MV-4-11 (cell line): ENCODE results near the gene NACA2.
A peak's percentile ranks its signal among the peaks of the same experiment; 100 is the strongest.
"Not testable (repeated sequence)": the region's sequence is repeated elsewhere in the genome, so short reads cannot be mapped to it uniquely, and the experiment has no call there.

Experiments
- DNase-seq: peaks from one replicate; lab custom pipeline; 2025; lab: John Stamatoyannopoulos, UW

Gene NACA2

GRCh38 chr17:61599608-61600007 is 8.6 kb upstream of the NACA2 start:
- no peak for DNase-seq

GRCh38 chr17:61598014-61598413 is 7.0 kb upstream of the NACA2 start:
- DNase-seq: no peak

- no peak for DNase-seq
Observed at GRCh38 chr17:61597607-61598006, 6.6 kb upstream of the NACA2 start.

- DNase-seq: no peak
Observed at GRCh38 chr17:61595418-61596186, 4.6 kb upstream of the NACA2 start.

GRCh38 chr17:61594294-61594825 is 3.3 kb upstream of the NACA2 start:
- DNase-seq: peak; percentile 47

GRCh38 chr17:61593426-61593825 is 2.4 kb upstream of the NACA2 start:
- DNase-seq: peak; percentile 4

- DNase-seq: no peak
Observed at GRCh38 chr17:61591930-61592329, 911 bp upstream of the NACA2 start.

- DNase-seq: no peak
Observed at GRCh38 chr17:61589990-61590389, 1.0 kb downstream of the NACA2 start.

GRCh38 chr17:61587807-61588660 is 3.0 kb downstream of the NACA2 start:
- no peak for DNase-seq

GRCh38 chr17:61587242-61587641 is 3.8 kb downstream of the NACA2 start:
- no peak for DNase-seq

GRCh38 chr17:61586622-61587021 is 4.4 kb downstream of the NACA2 start:
- DNase-seq: not testable (repeated sequence)

- DNase-seq: no peak
Observed at GRCh38 chr17:61586031-61586566, 4.9 kb downstream of the NACA2 start.

GRCh38 chr17:61584866-61585265 is 6.2 kb downstream of the NACA2 start:
- DNase-seq: no peak

- DNase-seq: no peak
Observed at GRCh38 chr17:61584266-61584665, 6.8 kb downstream of the NACA2 start.

GRCh38 chr17:61583660-61584264 is 7.3 kb downstream of the NACA2 start:
- DNase-seq: no peak

GRCh38 chr17:61583242-61583641 is 7.8 kb downstream of the NACA2 start:
- DNase-seq: peak; percentile 38

- DNase-seq: no peak
Observed at GRCh38 chr17:61582593-61582992, 8.4 kb downstream of the NACA2 start.

GRCh38 chr17:61581611-61582349 is 9.2 kb downstream of the NACA2 start:
- DNase-seq: no peak

GRCh38 chr17:61580502-61580901 is 10.5 kb downstream of the NACA2 start:
- no peak for DNase-seq

- DNase-seq: no peak
Observed at GRCh38 chr17:61579961-61580360, 11.1 kb downstream of the NACA2 start.

GRCh38 chr17:61579347-61579746 is 11.7 kb downstream of the NACA2 start:
- no peak for DNase-seq

GRCh38 chr17:61578645-61579044 is 12.4 kb downstream of the NACA2 start:
- DNase-seq: no peak
